ENCODE data around the gene ACLY.

ACLY gene

DNA sequence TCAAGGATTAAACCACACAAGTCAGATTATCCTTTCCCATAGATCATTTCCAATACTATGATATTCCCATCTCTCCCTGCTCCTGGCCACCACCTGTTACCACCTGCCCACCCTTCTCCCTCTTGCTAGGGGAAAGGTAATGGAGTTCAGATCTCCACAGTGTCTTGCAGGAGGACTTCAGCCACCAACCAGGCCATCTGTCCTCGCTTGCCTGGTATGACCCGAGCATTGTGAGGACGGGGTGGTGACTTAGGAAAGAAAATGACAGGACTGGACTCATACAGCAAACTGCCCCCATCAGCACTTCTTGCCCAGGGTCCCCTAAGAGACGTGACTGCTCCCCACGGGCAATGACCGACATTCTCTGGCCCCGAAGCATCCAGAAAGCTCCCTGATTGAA, 95.2 kb downstream of the ACLY start:
- DNase-seq = no peak

DNA sequence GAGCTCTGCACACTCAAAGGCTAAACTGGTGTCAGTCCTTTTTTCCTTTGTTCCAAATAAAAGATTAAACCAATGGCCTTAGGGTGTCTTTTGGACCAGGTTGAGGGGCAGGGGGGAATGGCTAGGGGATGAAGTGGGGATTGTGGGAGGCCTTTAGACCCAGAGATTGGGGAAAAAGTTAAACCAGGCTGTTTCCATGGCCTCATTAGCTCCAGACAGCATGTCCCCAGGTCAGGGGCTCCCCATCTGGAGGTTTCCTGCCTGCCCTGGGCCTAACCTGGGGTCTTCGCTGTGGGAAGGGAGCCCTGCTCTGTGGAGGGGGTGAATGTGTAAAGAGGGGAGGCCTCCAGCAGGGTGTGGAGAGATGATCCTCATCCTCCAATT, 95.6 kb downstream of the ACLY start:
- no peak for DNase-seq

DNA sequence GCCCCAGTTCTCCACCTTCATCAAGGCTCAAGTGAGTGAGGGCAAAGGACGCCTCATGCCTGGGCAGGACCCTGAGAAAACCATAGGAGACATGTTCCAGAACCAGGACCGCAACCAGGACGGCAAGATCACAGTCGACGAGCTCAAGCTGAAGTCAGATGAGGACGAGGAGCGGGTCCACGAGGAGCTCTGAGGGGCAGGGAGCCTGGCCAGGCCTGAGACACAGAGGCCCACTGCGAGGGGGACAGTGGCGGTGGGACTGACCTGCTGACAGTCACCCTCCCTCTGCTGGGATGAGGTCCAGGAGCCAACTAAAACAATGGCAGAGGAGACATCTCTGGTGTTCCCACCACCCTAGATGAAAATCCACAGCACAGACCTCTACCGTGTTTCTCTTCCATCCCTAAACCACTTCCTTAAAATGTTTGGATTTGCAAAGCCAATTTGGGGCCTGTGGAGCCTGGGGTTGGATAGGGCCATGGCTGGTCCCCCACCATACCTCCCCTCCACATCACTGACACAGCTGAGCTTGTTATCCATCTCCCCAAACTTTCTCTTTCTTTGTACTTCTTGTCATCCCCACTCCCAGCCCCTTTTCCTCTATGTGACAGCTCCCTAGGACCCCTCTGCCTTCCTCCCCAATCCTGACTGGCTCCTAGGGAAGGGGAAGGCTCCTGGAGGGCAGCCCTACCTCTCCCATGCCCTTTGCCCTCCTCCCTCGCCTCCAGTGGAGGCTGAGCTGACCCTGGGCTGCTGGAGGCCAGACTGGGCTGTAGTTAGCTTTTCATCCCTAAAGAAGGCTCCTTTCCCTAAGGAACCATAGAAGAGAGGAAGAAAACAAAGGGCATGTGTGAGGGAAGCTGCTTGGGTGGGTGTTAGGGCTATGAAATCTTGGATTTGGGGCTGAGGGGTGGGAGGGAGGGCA, 96.3 kb downstream of the ACLY start:
- no peak for DNase-seq

DNA sequence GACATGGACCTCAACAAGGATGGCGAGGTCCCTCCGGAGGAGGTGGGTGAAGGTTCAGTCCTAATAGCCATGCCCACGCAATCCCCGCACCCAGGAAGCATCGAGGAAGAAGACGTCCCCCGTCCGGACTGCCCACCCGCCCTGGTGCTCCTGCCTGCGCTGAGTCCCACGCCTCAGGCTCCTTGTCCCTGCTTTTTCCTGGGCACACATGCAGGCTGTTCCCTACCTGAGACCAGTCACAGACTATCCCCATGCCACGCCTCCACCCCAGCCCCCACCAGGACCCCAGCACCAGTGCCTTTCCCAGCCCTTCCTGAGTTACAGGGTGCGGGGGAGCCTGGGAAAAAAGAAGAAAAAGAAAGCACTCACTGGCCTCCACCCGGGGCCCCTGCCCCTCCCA, 97.0 kb downstream of the ACLY start:
- no peak for DNase-seq

DNA sequence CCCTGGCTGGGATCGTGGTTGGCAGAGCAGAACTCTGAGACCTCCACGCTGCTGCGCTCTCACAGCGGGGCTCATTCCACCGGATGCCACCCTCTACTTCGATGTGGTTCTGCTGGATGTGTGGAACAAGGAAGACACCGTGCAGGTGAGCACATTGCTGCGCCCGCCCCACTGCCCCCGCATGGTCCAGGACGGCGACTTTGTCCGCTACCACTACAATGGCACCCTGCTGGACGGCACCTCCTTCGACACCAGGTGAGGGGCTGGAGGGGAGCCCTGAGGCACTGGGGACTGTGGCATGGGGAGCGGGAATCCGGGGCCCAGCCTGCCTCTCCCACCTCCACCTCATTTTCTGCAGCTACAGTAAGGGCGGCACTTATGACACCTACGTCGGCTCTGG, 100.7 kb downstream of the ACLY start:
- DNase-seq = no peak

Measured in NCI-H526 treated with DMSO at 0.1 percent for 48 hours (cell line).